K562 (cell line): ENCODE data around the gene MT1A. TPM values are rescaled to one million over a fixed set of nuclear protein-coding genes. Genes with fewer than 3 reads are reported as not detected.

Experiments used
- ATAC-seq: fragments of 200-7000 bp; cut with Tn5 transposase; 3 replicates; pipeline ENCODE4 v1.9.1; 2020; ENCODE audit warnings: moderate library complexity
- BruUV-seq: library from RNA; stranded (reverse); fragments of 400-500 nt; replicated peaks from 2 replicates; lab custom pipeline; 2021; lab: Mats Ljungman, UMichigan
- CTCF ChIA-PET: fragments of 300-600 bp; formaldehyde crosslinking; extraction: SDS; loops from one replicate; lab custom pipeline; 2021; ENCODE audit warnings: low intra/inter-chr PET ratio; lab: Yijun Ruan, JAX
- POLR2A ChIA-PET: fragments of 300-600, 350-650 bp; sonication (Branson Sonifier 250); formaldehyde crosslinking; extraction: SDS; loops from one replicate; lab custom pipeline; 2021; ENCODE audit warnings: antibody characterized with exemption, inconsistent platforms; lab: Yijun Ruan, JAX
- DNase-seq, 4 experiments: peaks; one replicate each; pipeline versions ENCODE4 v3.0.0 to v3.0.0-alpha.2; 2011 to 2018; ENCODE audit warnings: low spot score in 3 of 4, mixed read lengths in 3 of 4; ENCODE audit errors: extremely low read depth in 1 of 4
- FAIRE-seq: peaks from 2 replicates; lab custom pipeline; 2011; peaks lifted over from hg19 to GRCh38; lab: Jason Lieb, UNC
- H2AFZ ChIP-seq: 2 replicates; pipeline ENCODE4 v1.6.0; 2011; ENCODE audit warnings: low read depth, low read length, control low read depth, inconsistent platforms
- H3K27ac ChIP-seq: fragments of 200-600 bp; 3 replicates; pipeline ENCODE4 v1.8.0; 2011; ENCODE audit warnings: low read depth, mild to moderate bottlenecking, control low read depth, inconsistent platforms, low read length, moderate library complexity, mixed read lengths; ENCODE audit errors: extremely low read depth
- H3K27me3 ChIP-seq, 2 experiments: fragments of 300-600 bp in 1 of 2; 2 replicates in 1 of 2; 3 replicates in 1 of 2; pipeline versions ENCODE4 v1.6.0 to v1.8.0; 2011; ENCODE audit warnings: inconsistent platforms in 2 of 2, low read length in 2 of 2, mild to moderate bottlenecking in 1 of 2, mixed read lengths in 1 of 2, moderate library complexity in 1 of 2; ENCODE audit not compliant: control insufficient read depth in 2 of 2, insufficient read depth in 2 of 2
- H3K36me3 ChIP-seq: fragments of 300-600 bp; 3 replicates; pipeline ENCODE4 v1.8.0; 2011; ENCODE audit warnings: mild to moderate bottlenecking, low read length, inconsistent platforms; ENCODE audit not compliant: control insufficient read depth, insufficient read depth
- H3K4me1 ChIP-seq, 2 experiments: fragments of 200-600 bp in 1 of 2; replicated peaks in 1 of 2; 2 replicates in 1 of 2; 3 replicates in 1 of 2; pipeline versions ENCODE4 v1.5.1 to v1.8.0; 2011; ENCODE audit warnings: inconsistent platforms in 2 of 2, low read length in 2 of 2, mild to moderate bottlenecking in 1 of 2, mixed read lengths in 1 of 2, moderate library complexity in 1 of 2; ENCODE audit not compliant: control insufficient read depth in 2 of 2, insufficient read depth in 2 of 2
- H3K4me2 ChIP-seq: 2 replicates; pipeline ENCODE4 v1.6.1; 2011; ENCODE audit warnings: low read length, control low read depth, inconsistent platforms, mixed read lengths; ENCODE audit not compliant: insufficient read depth
- H3K4me3 ChIP-seq: fragments of 200-600 bp; sonication (generic), shearing (Covaris generic); 2 replicates; pipeline ENCODE4 v1.5.1; 2016; ENCODE audit warnings: control low read depth, inconsistent platforms
- H3K79me2 ChIP-seq: fragments of 200-600 bp; 3 replicates; pipeline ENCODE4 v1.8.0; 2011; ENCODE audit warnings: low read length, inconsistent platforms; ENCODE audit not compliant: control insufficient read depth, insufficient read depth
- H3K9ac ChIP-seq, 2 experiments: 2 replicates each; pipeline versions ENCODE4 v1.6.0 to v1.6.1; 2011; ENCODE audit warnings: low read depth in 2 of 2, low read length in 2 of 2, control low read depth in 1 of 2, inconsistent platforms in 1 of 2, mild to moderate bottlenecking in 1 of 2, mixed read lengths in 1 of 2; ENCODE audit not compliant: insufficient read depth in 1 of 2
- H3K9me1 ChIP-seq: one replicate; pipeline ENCODE4 v1.6.0; 2011; ENCODE audit warnings: inconsistent platforms, mild to moderate bottlenecking, low read length, moderate library complexity; ENCODE audit not compliant: control insufficient read depth, insufficient read depth
- H3K9me3 ChIP-seq: replicated peaks from 2 replicates; pipeline ENCODE4 v1.5.1; 2011; ENCODE audit warnings: low read depth, low read length, inconsistent platforms; ENCODE audit not compliant: control insufficient read depth, insufficient read depth
- H4K20me1 ChIP-seq: replicated peaks from 2 replicates; pipeline ENCODE4 v1.6.1; 2011; ENCODE audit warnings: low read length, inconsistent platforms, mixed read lengths; ENCODE audit not compliant: control insufficient read depth, insufficient read depth
- BRD4 ChIP-seq: fragments of 200-600 bp; sonication (generic); IDR thresholded peaks from 2 replicates; pipeline ENCODE4 v1.6.1; 2017; ENCODE audit warnings: inconsistent platforms
- CBFB ChIP-seq: sonication (generic); formaldehyde crosslinking; IDR thresholded peaks from 2 replicates; pipeline ENCODE4 v1.4.0; 2020; ENCODE audit warnings: mild to moderate bottlenecking, missing genetic modification reagents
- CHD4 ChIP-seq: fragments of 200-600 bp; sonication (generic); IDR thresholded peaks from 3 replicates; pipeline ENCODE4 v1.6.1; 2012; ENCODE audit warnings: low read depth, mild to moderate bottlenecking, mixed read lengths, low read length, inconsistent platforms; ENCODE audit not compliant: insufficient read depth, insufficient replicate concordance, poor library complexity, severe bottlenecking
- ESRRA ChIP-seq: fragments of 450-650 bp; IDR thresholded peaks from 2 replicates; pipeline ENCODE4 v1.6.1; 2014; ENCODE audit warnings: low read depth, mild to moderate bottlenecking, moderate library complexity, borderline replicate concordance
- RBM14 ChIP-seq: fragments of 200-400 bp; formaldehyde crosslinking; IDR thresholded peaks from 2 replicates; pipeline ENCODE4 v1.6.1; 2018; ENCODE audit warnings: low read depth, mild to moderate bottlenecking, low read length, moderate library complexity, borderline replicate concordance; ENCODE audit not compliant: insufficient read depth
- TAF1 ChIP-seq: IDR thresholded peaks from 2 replicates; pipeline ENCODE4 v1.6.1; 2011; ENCODE audit warnings: mild to moderate bottlenecking, low read length, moderate library complexity; ENCODE audit not compliant: insufficient read depth, control insufficient read depth, severe bottlenecking; ENCODE audit errors: extremely low read depth
- TBL1XR1 ChIP-seq, 2 experiments: IDR thresholded peaks; 2 replicates each; pipeline ENCODE4 v1.6.1; 2012; ENCODE audit warnings: improper control_type of control experiment in 2 of 2, low read length in 2 of 2, mild to moderate bottlenecking in 1 of 2
- VEZF1 ChIP-seq: fragments of 200-800 bp; sonication (Bioruptor generic); IDR thresholded peaks from 2 replicates; pipeline ENCODE4 v1.6.1; 2017; ENCODE audit warnings: missing genetic modification characterization, missing compliant biosample characterization
- ZNF79 ChIP-seq: fragments of 250-450 bp; sonication (Bioruptor Pico); IDR thresholded peaks from 2 replicates; pipeline ENCODE4 v1.4.0; 2020; ENCODE audit warnings: low read depth, mild to moderate bottlenecking, moderate library complexity
- WGBS: fragments of 100-300 bp; shearing (Covaris generic); methylation state at CpG from one replicate; pipeline ENCODE4 v1.1.6; 2016; ENCODE audit warnings: low coverage, mixed read lengths; ENCODE audit not compliant: insufficient coverage; ENCODE audit errors: missing lambda C conversion rate; 5-methylcytosine and 5-hydroxymethylcytosine counted together
- in situ Hi-C: fragments of 300-500 bp; cut with MboI; formaldehyde crosslinking; loops from 4 replicates; pipeline ENCODE4 v1.15.0; 2018; ENCODE audit warnings: inconsistent platforms, mixed read lengths
- intact Hi-C: fragments of 100-400 bp; cut with micrococcal nuclease; formaldehyde crosslinking; loops from 2 replicates; pipeline ENCODE4 v1.14.2; 2022
- polyA plus RNA-seq, 8 experiments: library from polyadenylated mRNA; depleted of rRNA in 4 of 8; stranded (reverse) in 5 of 8; unstranded in 3 of 8; fragments of >200 nt; fragmentation: Nextera tagmentation in 2 of 8; fragmentation: Illumina TruSeq in 1 of 8; extraction: Ambion mirVana in 2 of 8; extraction: Trizol in 1 of 8; gene quantifications; 2 replicates each; pipeline versions ENCODE4 v1.2.1 to v1.2.3, GENCODE V29; 2011 to 2014; ENCODE audit warnings: inconsistent platforms in 1 of 8, missing spikeins in 1 of 8
- total RNA-seq, 7 experiments: library from RNA; depleted of rRNA in 6 of 7; stranded (reverse); fragments of >200 nt in 6 of 7; fragmentation: Illumina TruSeq in 2 of 7; extraction: Trizol in 2 of 7; gene quantifications; 2 replicates each; pipeline versions ENCODE4 v1.2.1 to v1.2.3, GENCODE V29; 2011 to 2021; ENCODE audit warnings: low replicate concordance in 1 of 7
- TF ChIP-seq, protein P1 (sequence below): fragments of 450-650 bp; IDR thresholded peaks from 2 replicates; pipeline ENCODE4 v1.6.1; 2016

The MT1A gene
- total and polyA plus RNA-seq, 9 of the 15 experiments (the other 6 are each of a cell fraction or from before 2014, with no cell fraction given), result 0.23 TPM; not detected in 8

GRCh38 chr16:56649271-56649670, 10.8 kb downstream of the MT1A start:
- Histone ChIP-seq H3K9me3 (no peaks in the 10 kb centered on the region), H3K4me3 (no peak overlapping the region), H3K27ac (no peak overlapping the region), H3K4me1 (peaks cover 0 to 5% of the 10 kb centered on the region in 2 experiments; a peak in 1 of 5 replicates), H3K9ac (no peak overlapping the region), H2AFZ (no peak overlapping the region), H3K9me1 (no peaks in the 10 kb centered on the region), H3K79me2 (no peaks in the 10 kb centered on the region), H4K20me1 (no peaks in the 10 kb centered on the region; the same call in 1 of the 2 replicates), H3K27me3 (peaks cover 30 to 66% of the 10 kb centered on the region in 2 experiments; a peak in 4 of 5 replicates), H3K36me3 (no peaks in the 10 kb centered on the region), H3K4me2 (no peak overlapping the region)
- CTCF ChIA-PET, result no interaction called here
- intact Hi-C loops, result no loop called here
- BruUV-seq, result no TSS peak
- no peak for DNase-seq
- TF ChIP-seq VEZF1 (CRISPR knock-in tag) (no peak), CBFB (CRISPR knock-in tag) (no peak)
- in situ Hi-C loops, result no loop called here
- 0% methylated on average over 2 of the region's 2 CpGs for WGBS
- ATAC-seq, result no peak
- POLR2A ChIA-PET, result interaction anchor here (1.4 kb wide), 1 partner anchor 19 kb away, joined by 4 read pairs; the partner anchor contains the start of gene MT1G
- FAIRE-seq, result no peak

GRCh38 chr16:56649820-56650219, 11.4 kb downstream of the MT1A start:
- Histone ChIP-seq H3K4me2 (no peak overlapping the region), H3K9ac (no peak overlapping the region), H3K27me3 (peaks cover 30 to 63% of the 10 kb centered on the region in 2 experiments; a peak in 4 of 5 replicates), H3K9me1 (no peaks in the 10 kb centered on the region), H3K79me2 (no peaks in the 10 kb centered on the region), H3K36me3 (no peaks in the 10 kb centered on the region), H3K4me1 (peaks cover 0 to 5% of the 10 kb centered on the region in 2 experiments; a peak in 1 of 5 replicates), H4K20me1 (no peaks in the 10 kb centered on the region; the same call in 1 of the 2 replicates), H3K9me3 (no peaks in the 10 kb centered on the region), H3K4me3 (no peak overlapping the region), H2AFZ (no peak overlapping the region), H3K27ac (no peak overlapping the region)
- no TSS peak for BruUV-seq
- FAIRE-seq (no peak), ATAC-seq (no peak), DNase-seq (no peak)
- intact Hi-C loops, result no loop called here
- ChIA-PET POLR2A (no interaction called here), CTCF (no interaction called here)
- in situ Hi-C loops, result no loop called here
- WGBS, result 4% methylated on average over 3 of the region's 3 CpGs
- TF ChIP-seq BRD4, result no peak
- no peak for TF ChIP-seq RBM14
- no peak for TF ChIP-seq TAF1
- TF ChIP-seq, protein P1, sequence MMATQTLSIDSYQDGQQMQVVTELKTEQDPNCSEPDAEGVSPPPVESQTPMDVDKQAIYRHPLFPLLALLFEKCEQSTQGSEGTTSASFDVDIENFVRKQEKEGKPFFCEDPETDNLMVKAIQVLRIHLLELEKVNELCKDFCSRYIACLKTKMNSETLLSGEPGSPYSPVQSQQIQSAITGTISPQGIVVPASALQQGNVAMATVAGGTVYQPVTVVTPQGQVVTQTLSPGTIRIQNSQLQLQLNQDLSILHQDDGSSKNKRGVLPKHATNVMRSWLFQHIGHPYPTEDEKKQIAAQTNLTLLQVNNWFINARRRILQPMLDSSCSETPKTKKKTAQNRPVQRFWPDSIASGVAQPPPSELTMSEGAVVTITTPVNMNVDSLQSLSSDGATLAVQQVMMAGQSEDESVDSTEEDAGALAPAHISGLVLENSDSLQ, result no peak
- no peak for TF ChIP-seq CHD4
- no peak for TF ChIP-seq ZNF79
- TF ChIP-seq ESRRA, result no peak
- no peak for TF ChIP-seq TBL1XR1 (IDR thresholded peaks at IDR 0.05; ENCODE audit: low read length in 2 of 2)
